ENCODE data around the gene SRD5A1.

- TF ChIP-seq POLR2A (IDR thresholded peaks at IDR 0.05) (peak in 1 of 2 donors; percentile 88), CTCF (IDR thresholded peaks at IDR 0.05) (peak in 2 of 6 experiments; percentile 1 to 42)
Measured at GRCh38 chr5:6712577-6713273, 79.5 kb downstream of the SRD5A1 start.
